ENCODE results near the gene NR5A2. TPM values are rescaled to one million over a fixed set of nuclear protein-coding genes. Genes with fewer than 3 reads are reported as not detected.

NR5A2 gene
- total and polyA plus RNA-seq, 10 of the 15 experiments (the other 5 are each of a cell fraction or from before 2014, with no cell fraction given), result 0.02 to 0.60 (median 0.15) TPM; not detected in 1

- no peaks in the 10 kb centered on the region for H3K79me2 ChIP-seq (ENCODE audit: control insufficient read depth, insufficient read depth, low read length)
- H3K27me3 ChIP-seq (replicated peaks in 1 of 2; ENCODE audit: control insufficient read depth in 2 of 2, insufficient read depth in 2 of 2, low read length in 1 of 2), result no peaks in the 10 kb centered on the region
- DNase-seq (ENCODE audit: low read depth, low spot score) (no peak), ATAC-seq (peak; percentile 99), FAIRE-seq (peak; percentile 85)
- no peak overlapping the region for H3K4me3 ChIP-seq
- H4K20me1 ChIP-seq (ENCODE audit: control insufficient read depth, insufficient read depth), result no peaks in the 10 kb centered on the region
- no peak overlapping the region for H3K9ac ChIP-seq (ENCODE audit: control insufficient read depth, insufficient read depth, low read length)
- ChIA-PET RAD21 (ENCODE audit: unreplicated experiment) (interaction anchor here (0.6 to 4.9 kb wide), 16 partner anchors 10 to 351 kb away, joined by 3 to 42 read pairs (median 3); no protein-coding TSS in a partner anchor), CTCF (interaction anchor here (0.6 to 4.2 kb wide), 51 partner anchors 8 to 455 kb away, joined by 3 to 39 read pairs (median 4); no protein-coding TSS in a partner anchor), POLR2A (interaction anchor here (0.6 kb wide), 1 partner anchor 24 kb away, joined by 3 read pairs; no protein-coding TSS in a partner anchor), SMC1A (ENCODE audit: uncharacterized antibody, unreplicated experiment) (interaction anchor here (0.7 to 4.8 kb wide), 38 partner anchors 10 to 352 kb away, joined by 3 to 49 read pairs (median 4); no protein-coding TSS in a partner anchor)
- WGBS (ENCODE audit: insufficient coverage, insufficient replicate concordance, low lambda C conversion rate, missing lambda C conversion rate), result 23% methylated on average over 4 of the region's 4 CpGs
- intact Hi-C loops (cut with micrococcal nuclease; ENCODE audit: unreplicated experiment), result loop anchor here (1.0 to 10.0 kb wide), 5 partner anchors 118 to 455 kb away; no protein-coding TSS in a partner anchor
- no peaks in the 10 kb centered on the region for H3K36me3 ChIP-seq (ENCODE audit: control insufficient read depth in 2 of 2, insufficient read depth in 2 of 2, low read length in 1 of 2)
- H3K4me2 ChIP-seq (ENCODE audit: control insufficient read depth, insufficient read depth), result no peak overlapping the region
- no peak overlapping the region for H3K27ac ChIP-seq (ENCODE audit: control insufficient read depth, insufficient read depth)
- no peaks in the 10 kb centered on the region for H3K4me1 ChIP-seq (ENCODE audit: control insufficient read depth, insufficient read depth, low read length)
- TF ChIP-seq, protein P1, sequence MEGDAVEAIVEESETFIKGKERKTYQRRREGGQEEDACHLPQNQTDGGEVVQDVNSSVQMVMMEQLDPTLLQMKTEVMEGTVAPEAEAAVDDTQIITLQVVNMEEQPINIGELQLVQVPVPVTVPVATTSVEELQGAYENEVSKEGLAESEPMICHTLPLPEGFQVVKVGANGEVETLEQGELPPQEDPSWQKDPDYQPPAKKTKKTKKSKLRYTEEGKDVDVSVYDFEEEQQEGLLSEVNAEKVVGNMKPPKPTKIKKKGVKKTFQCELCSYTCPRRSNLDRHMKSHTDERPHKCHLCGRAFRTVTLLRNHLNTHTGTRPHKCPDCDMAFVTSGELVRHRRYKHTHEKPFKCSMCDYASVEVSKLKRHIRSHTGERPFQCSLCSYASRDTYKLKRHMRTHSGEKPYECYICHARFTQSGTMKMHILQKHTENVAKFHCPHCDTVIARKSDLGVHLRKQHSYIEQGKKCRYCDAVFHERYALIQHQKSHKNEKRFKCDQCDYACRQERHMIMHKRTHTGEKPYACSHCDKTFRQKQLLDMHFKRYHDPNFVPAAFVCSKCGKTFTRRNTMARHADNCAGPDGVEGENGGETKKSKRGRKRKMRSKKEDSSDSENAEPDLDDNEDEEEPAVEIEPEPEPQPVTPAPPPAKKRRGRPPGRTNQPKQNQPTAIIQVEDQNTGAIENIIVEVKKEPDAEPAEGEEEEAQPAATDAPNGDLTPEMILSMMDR (IDR thresholded peaks at IDR 0.05 in 2 of 3, conservative IDR thresholded peaks at IDR 0.05 in 1 of 3; ENCODE audit: control insufficient read depth in 2 of 3, extremely low read depth in 1 of 3, insufficient read depth in 1 of 3, low read depth in 3 of 3, low read length in 3 of 3), result peak; percentile 70 to 75 (median 73)
- TF ChIP-seq SMC3 (IDR thresholded peaks at IDR 0.05; ENCODE audit: borderline replicate concordance, low read length) (peak; percentile 78; the same call in 1 of the 2 replicates), TARDBP (IDR thresholded peaks at IDR 0.05; ENCODE audit: borderline replicate concordance) (no peak), YY1 (IDR thresholded peaks at IDR 0.05; ENCODE audit: low read depth, low read length) (peak; percentile 55; the same call in 1 of the 2 replicates), NFYB (IDR thresholded peaks at IDR 0.05; ENCODE audit: insufficient read depth, low read depth, low read length) (no peak), RUNX3 (IDR thresholded peaks at IDR 0.05; ENCODE audit: low read length) (peak; percentile 13; the same call in 1 of the 2 replicates), RAD21 (IDR thresholded peaks at IDR 0.05; ENCODE audit: insufficient read depth, low read depth, low read length) (peak; percentile 82)
- TF ChIP-seq, protein P2, sequence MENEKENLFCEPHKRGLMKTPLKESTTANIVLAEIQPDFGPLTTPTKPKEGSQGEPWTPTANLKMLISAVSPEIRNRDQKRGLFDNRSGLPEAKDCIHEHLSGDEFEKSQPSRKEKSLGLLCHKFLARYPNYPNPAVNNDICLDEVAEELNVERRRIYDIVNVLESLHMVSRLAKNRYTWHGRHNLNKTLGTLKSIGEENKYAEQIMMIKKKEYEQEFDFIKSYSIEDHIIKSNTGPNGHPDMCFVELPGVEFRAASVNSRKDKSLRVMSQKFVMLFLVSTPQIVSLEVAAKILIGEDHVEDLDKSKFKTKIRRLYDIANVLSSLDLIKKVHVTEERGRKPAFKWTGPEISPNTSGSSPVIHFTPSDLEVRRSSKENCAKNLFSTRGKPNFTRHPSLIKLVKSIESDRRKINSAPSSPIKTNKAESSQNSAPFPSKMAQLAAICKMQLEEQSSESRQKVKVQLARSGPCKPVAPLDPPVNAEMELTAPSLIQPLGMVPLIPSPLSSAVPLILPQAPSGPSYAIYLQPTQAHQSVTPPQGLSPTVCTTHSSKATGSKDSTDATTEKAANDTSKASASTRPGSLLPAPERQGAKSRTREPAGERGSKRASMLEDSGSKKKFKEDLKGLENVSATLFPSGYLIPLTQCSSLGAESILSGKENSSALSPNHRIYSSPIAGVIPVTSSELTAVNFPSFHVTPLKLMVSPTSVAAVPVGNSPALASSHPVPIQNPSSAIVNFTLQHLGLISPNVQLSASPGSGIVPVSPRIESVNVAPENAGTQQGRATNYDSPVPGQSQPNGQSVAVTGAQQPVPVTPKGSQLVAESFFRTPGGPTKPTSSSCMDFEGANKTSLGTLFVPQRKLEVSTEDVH (IDR thresholded peaks at IDR 0.05; ENCODE audit: low read depth, partially characterized antibody), result no peak
- no TSS peak for BruUV-seq (replicated peaks)
- in situ Hi-C loops (cut with MboI), result loop anchor here (5.0 kb wide), 1 partner anchor 343 kb away; no protein-coding TSS in a partner anchor
- H2AFZ ChIP-seq (ENCODE audit: control insufficient read depth, low read depth, low read length), result no peak overlapping the region
- no peaks in the 10 kb centered on the region for H3K9me3 ChIP-seq (replicated peaks; ENCODE audit: control insufficient read depth, insufficient read depth, low read length)
These were observed 112.2 kb downstream of the NR5A2 start for GRCh38 chr1:200139661-200140250.

Measured in GM12878 (cell line).